ENCODE data around the gene MTA2.
"Not testable (repeated sequence)": the region's sequence is repeated elsewhere in the genome, so short reads cannot be mapped to it uniquely, and the experiment has no call there.

Gene MTA2

GRCh38 chr11:62573006-62573591 lies 28.6 kb downstream of the MTA2 start:
- peak overlapping the region; percentile 98 for H3K4me3 ChIP-seq (ENCODE audit: low read depth, low read length)
- DNase-seq (ENCODE audit: low read depth), result no peak

GRCh38 chr11:62572431-62572830 lies 29.2 kb downstream of the MTA2 start:
- peak overlapping the region; percentile 98 for H3K4me3 ChIP-seq (ENCODE audit: low read depth, low read length)
- DNase-seq (ENCODE audit: low read depth), result no peak

DNA sequence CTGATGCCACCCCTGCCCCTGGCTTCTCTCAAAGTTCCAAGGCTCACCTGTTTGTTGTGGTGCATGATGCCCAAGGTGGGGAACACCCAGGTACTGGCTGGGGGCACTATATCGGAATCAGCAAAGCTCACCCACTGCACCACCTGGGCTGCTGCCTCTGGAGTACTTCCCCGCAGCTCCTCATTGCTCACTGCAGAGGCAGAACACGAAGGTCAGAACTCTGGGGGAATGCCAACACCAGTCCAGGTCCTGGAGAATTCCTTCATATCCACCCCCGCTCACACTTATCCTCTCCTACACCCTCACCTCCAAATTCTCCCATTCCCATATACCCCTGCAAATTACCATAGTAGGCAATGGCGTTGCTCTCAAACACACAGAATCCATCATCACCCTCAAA lies 30.2 kb downstream of the MTA2 start:
- not testable (repeated sequence) for DNase-seq (ENCODE audit: low read depth); H3K4me3 ChIP-seq (ENCODE audit: low read depth, low read length)

- DNase-seq (ENCODE audit: low read depth), result not testable (repeated sequence)
These were observed 30.8 kb downstream of the MTA2 start for GRCh38 chr11:62570903-62571302.

GRCh38 chr11:62569611-62570010 lies 32.1 kb downstream of the MTA2 start:
- H3K4me3 ChIP-seq (ENCODE audit: low read depth, low read length), result no peak overlapping the region
- DNase-seq (ENCODE audit: low read depth), result no peak

More at GRCh38 chr11:62570903-62571302, 30.8 kb downstream of the MTA2 start:
- H3K4me3 ChIP-seq (ENCODE audit: low read depth, low read length), result not testable (repeated sequence)

DNA sequence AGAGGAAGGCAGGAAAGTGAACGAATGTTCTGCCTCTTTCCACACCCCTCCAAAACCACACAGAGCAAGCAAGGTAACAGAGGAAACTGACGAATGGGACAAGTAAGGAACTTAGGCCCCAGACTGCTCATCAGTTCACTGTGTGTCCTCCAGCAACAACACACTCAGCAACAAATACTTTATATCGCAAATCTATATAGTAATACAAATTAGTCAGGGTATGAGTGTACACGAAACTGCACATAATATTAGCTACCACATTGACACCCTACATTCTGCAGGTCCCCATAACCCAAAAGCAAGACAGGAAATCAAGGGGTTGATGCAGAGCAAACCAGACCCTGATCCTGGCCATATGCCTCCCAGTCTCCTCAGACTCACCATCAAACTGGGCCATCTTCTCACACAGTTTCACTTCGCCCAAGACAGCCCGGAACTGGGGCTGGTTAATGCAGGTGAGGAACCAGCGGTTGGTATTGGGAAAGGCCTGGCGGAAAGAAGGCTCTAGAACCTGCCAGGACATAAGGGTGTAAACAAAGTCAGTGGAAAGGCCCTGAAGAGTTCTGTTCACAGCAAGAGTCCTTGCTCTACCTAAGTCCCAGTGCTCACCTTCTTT lies 34.5 kb downstream of the MTA2 start:
- no peak for DNase-seq (ENCODE audit: low read depth)
- no peak overlapping the region for H3K4me3 ChIP-seq (ENCODE audit: low read depth, low read length)

DNA sequence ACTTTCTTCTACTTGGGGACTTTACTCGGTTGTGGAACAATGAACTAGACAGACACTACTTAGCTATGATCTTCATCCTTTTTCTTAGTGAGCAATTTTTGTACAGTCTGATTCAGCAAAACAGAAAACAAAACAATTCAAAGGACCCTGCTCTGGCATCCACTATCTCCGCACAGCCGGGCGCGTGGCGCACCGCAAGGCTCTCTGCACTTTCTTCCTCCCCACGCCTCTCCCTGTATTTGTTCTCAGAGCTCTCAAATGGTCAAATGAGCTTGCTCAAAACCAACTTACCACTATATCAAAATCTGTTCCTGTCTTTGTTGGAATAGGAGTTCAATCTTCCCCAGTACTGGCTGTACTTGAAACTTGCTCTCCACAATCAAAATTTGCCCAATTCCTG lies 35.4 kb downstream of the MTA2 start:
- no peak for DNase-seq (ENCODE audit: low read depth)

DNA sequence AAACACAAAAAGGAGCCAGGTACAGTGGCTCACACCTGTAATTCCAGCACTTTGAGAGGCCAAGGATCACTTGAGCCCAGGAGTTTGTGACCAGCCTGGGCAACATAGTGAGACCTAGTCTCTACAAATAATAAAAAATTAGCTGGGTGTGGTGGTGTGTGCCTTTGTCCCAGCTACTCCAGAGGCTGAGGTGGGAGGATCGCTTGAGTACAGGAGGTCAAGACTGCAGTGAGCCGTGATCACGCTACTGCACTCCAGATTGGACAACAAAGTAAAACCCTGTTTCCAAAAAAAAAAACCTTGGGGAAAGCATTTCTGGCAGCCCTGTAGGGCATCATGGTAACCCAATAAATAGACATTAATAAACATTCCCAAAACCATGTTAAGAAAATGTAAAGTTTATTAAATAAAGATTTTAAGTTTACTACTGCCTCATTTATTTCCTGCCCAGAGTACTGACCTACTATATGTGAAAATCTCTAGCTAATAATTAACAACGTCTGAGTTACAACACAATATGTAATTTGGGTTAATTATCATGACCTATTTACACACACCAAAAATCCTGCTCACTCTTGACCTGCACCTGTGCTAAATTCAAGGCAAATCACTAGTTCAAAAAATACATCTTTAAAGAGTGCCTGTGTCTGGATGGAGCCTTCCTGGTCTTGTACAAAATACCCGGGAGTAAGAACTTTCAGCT lies 36.4 kb downstream of the MTA2 start:
- no peak overlapping the region for H3K4me3 ChIP-seq (ENCODE audit: low read depth, low read length)
- DNase-seq (ENCODE audit: low read depth), result no peak

More for the DNA sequence above, 35.4 kb downstream of the MTA2 start:
- H3K4me3 ChIP-seq (ENCODE audit: low read depth, low read length), result no peak overlapping the region

- not testable (repeated sequence) for DNase-seq (ENCODE audit: low read depth); H3K4me3 ChIP-seq (ENCODE audit: low read depth, low read length)
These were observed 39.9 kb downstream of the MTA2 start for GRCh38 chr11:62561677-62562230.

DNA sequence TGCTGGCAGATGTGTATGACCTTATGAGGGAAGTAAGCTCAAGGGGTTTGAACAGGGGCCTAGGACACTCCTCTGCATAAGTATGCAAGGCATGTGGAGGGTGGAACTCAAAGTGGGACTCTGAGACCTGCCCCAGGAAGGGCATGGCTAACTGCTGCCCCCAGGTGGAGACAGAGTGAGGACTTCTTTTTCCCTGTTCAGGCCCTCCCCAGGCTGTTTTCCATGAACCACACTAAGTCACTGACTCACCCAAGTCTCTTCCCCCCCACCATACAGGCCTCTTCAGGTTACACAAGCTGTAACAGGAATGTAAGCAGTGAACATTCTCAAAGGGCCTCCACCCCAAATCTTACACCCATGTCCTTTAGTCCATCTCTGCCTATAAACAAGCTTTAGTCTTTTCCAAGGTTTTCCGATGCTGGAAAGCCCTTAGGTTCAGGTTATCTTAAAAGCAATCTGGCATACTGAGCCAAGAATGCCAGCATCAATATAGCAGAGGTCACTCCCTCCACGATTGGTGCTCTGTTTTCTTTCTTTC lies 41.0 kb downstream of the MTA2 start:
- H3K4me3 ChIP-seq (ENCODE audit: low read depth, low read length), result no peak overlapping the region
- DNase-seq (ENCODE audit: low read depth), result peak; percentile 88

DNA sequence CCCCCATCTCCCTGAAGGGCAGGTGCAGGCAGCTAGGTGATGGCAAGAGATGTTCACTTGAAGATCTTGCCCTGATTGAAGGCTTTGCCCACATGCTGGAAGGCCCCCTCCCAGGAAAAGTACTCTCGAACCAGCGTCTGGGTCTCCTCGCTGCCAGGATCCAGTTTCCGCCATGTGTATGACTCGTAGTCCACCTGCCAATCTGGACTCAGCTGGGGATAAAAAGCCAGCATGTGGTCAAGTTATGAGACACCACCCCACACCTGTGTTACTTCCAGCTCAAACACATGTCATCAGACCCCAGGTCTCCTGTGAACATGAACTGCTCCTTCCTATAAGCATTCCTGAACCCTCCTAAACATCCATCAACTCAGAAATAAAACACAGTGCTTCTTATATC lies 42.0 kb downstream of the MTA2 start:
- DNase-seq (ENCODE audit: low read depth); H3K4me3 ChIP-seq (ENCODE audit: low read depth, low read length): not testable (repeated sequence)

DNA sequence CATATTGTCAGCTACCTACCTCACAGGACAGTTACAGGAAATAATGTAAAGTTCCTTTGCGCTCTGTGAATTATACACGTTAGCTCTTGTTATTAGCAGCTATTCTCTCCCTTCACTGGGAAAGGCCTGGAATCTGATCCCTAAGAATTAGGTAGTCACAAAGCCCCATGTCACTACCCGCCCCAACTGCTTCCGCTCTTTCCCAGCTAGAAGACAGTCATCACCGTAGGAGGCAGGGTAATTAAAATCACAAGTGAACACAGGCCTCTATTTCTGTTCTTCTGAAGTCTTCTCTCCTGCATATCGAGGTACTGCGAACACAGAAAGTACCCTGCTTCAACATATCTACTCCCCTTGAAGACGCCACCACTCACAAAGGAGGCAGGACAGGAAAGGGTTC lies 42.5 kb downstream of the MTA2 start:
- DNase-seq (ENCODE audit: low read depth), result no peak
- H3K4me3 ChIP-seq (ENCODE audit: low read depth, low read length), result no peak overlapping the region

GRCh38 chr11:62558669-62559068 lies 43.0 kb downstream of the MTA2 start:
- H3K4me3 ChIP-seq (ENCODE audit: low read depth, low read length), result no peak overlapping the region
- no peak for DNase-seq (ENCODE audit: low read depth)

- DNase-seq (ENCODE audit: low read depth), result no peak
- no peak overlapping the region for H3K4me3 ChIP-seq (ENCODE audit: low read depth, low read length)
These were observed 44.6 kb downstream of the MTA2 start for GRCh38 chr11:62556875-62557631.

DNA sequence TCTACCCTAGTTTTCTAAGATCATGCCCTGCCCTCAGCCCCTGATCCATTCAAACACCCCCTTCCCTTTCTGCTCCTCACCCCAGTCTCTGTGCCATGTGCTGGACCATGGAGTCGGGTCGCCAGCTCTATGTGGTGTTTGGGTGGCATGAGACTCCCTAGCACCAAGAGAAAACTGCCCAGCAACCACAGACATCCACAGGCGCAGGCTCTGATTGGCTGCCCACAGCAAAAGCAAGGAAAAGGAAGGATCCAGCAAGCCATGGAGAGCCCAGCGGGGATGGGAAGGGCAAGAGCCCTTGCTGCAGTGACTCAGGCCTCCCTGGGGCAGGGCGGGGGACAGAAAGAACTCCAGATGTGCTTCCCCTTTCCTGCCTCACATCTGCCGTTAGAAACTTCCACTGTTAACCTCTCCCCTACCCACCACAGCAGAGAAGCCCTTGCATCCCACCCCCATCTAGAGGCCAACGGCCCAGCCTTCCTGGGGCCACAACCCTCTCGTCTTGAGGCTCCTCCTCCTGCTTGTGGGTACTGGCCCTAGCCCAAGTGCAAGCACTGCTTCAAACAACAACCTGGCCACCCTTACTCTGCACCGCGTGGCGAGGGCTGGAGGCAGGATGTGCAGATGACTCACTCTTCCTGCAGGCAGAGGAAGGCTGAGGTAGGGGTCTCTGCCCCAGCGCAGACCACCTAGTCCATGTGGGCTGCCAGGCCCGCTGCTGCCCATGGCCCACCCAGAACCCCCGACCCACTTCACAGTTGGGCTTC lies 45.4 kb downstream of the MTA2 start:
- peak overlapping the region; percentile 23 for H3K4me3 ChIP-seq (ENCODE audit: low read depth, low read length)
- peak; percentile 93 for DNase-seq (ENCODE audit: low read depth)

- no peak for DNase-seq (ENCODE audit: low read depth)
- peak overlapping the region; percentile 23 for H3K4me3 ChIP-seq (ENCODE audit: low read depth, low read length)
These were observed 46.1 kb downstream of the MTA2 start for GRCh38 chr11:62555464-62556107.

- no peak for DNase-seq (ENCODE audit: low read depth)
- H3K4me3 ChIP-seq (ENCODE audit: low read depth, low read length), result peak overlapping the region; percentile 41
These were observed 47.1 kb downstream of the MTA2 start for GRCh38 chr11:62554387-62555167.
